Liver (tissue), 9 donors: ENCODE measurements around the gene GSTP1. TPM values are rescaled to one million over a fixed set of nuclear protein-coding genes. Genes with fewer than 3 reads are reported as not detected.
A peak's percentile ranks its signal among the peaks of the same experiment; 100 is the strongest.

Source experiments
- DNase-seq: peaks from one replicate; pipeline ENCODE4 v3.0.0-alpha.2; 2017; ENCODE audit warnings: low spot score
- H3K27ac ChIP-seq, 2 donors: one replicate each; pipeline ENCODE4 v1.7.0; 2013; ENCODE audit warnings: inconsistent platforms in 2 of 2, low read length in 2 of 2, control low read depth in 1 of 2, low read depth in 1 of 2, mild to moderate bottlenecking in 1 of 2
- H3K27me3 ChIP-seq, 4 donors: one replicate each; pipeline versions ENCODE4 v1.6.1 to v1.7.0; 2013; ENCODE audit warnings: low read length in 3 of 4, inconsistent platforms in 1 of 4, mild to moderate bottlenecking in 1 of 4, moderate library complexity in 1 of 4; ENCODE audit not compliant: control insufficient read depth in 4 of 4, insufficient read depth in 4 of 4
- H3K36me3 ChIP-seq, 4 donors: one replicate each; pipeline versions ENCODE4 v1.6.1 to v1.7.0; 2013; ENCODE audit warnings: low read length in 3 of 4, mild to moderate bottlenecking in 3 of 4, low read depth in 1 of 4, moderate library complexity in 1 of 4; ENCODE audit not compliant: control insufficient read depth in 4 of 4, insufficient read depth in 3 of 4
- H3K4me1 ChIP-seq, 4 donors: one replicate each; pipeline versions ENCODE4 v1.6.1 to v1.7.0; 2013; ENCODE audit warnings: low read length in 3 of 4, mild to moderate bottlenecking in 3 of 4, moderate library complexity in 1 of 4; ENCODE audit not compliant: control insufficient read depth in 4 of 4, insufficient read depth in 4 of 4
- H3K4me3 ChIP-seq, 3 donors: one replicate each; pipeline versions ENCODE4 v1.6.1 to v1.7.0; 2013; ENCODE audit warnings: low read length in 3 of 3, control low read depth in 1 of 3, low read depth in 1 of 3, mild to moderate bottlenecking in 1 of 3
- H3K9ac ChIP-seq, 2 donors: one replicate each; pipeline ENCODE4 v1.7.0; 2013; ENCODE audit warnings: low read length in 2 of 2, mild to moderate bottlenecking in 2 of 2, moderate library complexity in 2 of 2, control low read depth in 1 of 2, low read depth in 1 of 2
- H3K9me3 ChIP-seq, 4 donors: one replicate each; pipeline versions ENCODE4 v1.6.1 to v1.7.0; 2013; ENCODE audit warnings: low read length in 3 of 4; ENCODE audit not compliant: control insufficient read depth in 4 of 4
- CTCF ChIP-seq: fragments of 150-350 bp; IDR thresholded peaks from 2 replicates; pipeline ENCODE4 v1.5.1; 2017; ENCODE audit warnings: improper control_type of control experiment, low read depth, low read length; ENCODE audit not compliant: missing input control
- EGR1 ChIP-seq, 2 donors: IDR thresholded peaks; 2 replicates each; pipeline ENCODE4 v1.6.1; 2016 to 2018; ENCODE audit warnings: antibody characterized with exemption in 2 of 2, low read depth in 2 of 2
- FOXA2 ChIP-seq: IDR thresholded peaks from 2 replicates; pipeline ENCODE4 v1.6.1; 2016; ENCODE audit warnings: antibody characterized with exemption
- HNF4A ChIP-seq, 2 donors: conservative IDR thresholded peaks; 2 replicates each; pipeline ENCODE4 v1.6.1; 2016; ENCODE audit warnings: antibody characterized with exemption in 2 of 2, mild to moderate bottlenecking in 2 of 2
- MAX ChIP-seq: IDR thresholded peaks from 2 replicates; pipeline ENCODE4 v1.6.1; 2016; ENCODE audit warnings: antibody characterized with exemption
- REST ChIP-seq: IDR thresholded peaks from 2 replicates; pipeline ENCODE4 v1.6.1; 2016; ENCODE audit warnings: antibody characterized with exemption, mild to moderate bottlenecking
- RXRA ChIP-seq, 2 donors: IDR thresholded peaks; 2 replicates each; pipeline ENCODE4 v1.6.1; 2017 to 2018; ENCODE audit warnings: antibody characterized with exemption in 2 of 2, mild to moderate bottlenecking in 1 of 2
- SP1 ChIP-seq: IDR thresholded peaks from 2 replicates; pipeline ENCODE4 v1.6.1; 2018; ENCODE audit warnings: antibody characterized with exemption, mild to moderate bottlenecking
- TAF1 ChIP-seq: conservative IDR thresholded peaks from 2 replicates; pipeline ENCODE4 v1.6.1; 2016; ENCODE audit warnings: antibody characterized with exemption, mild to moderate bottlenecking
- WGBS: extraction: QIAGEN DNeasy Blood & Tissue Kit; methylation state at CpG from one replicate; pipeline ENCODE4 v1.1.7; 2013; 5-methylcytosine and 5-hydroxymethylcytosine counted together
- polyA plus RNA-seq, 2 donors: library from polyadenylated mRNA; stranded (reverse) in 1 of 2; unstranded in 1 of 2; fragments of 200-250 nt in 1 of 2; fragments of >200 nt in 1 of 2; fragmentation: Nextera tagmentation in 1 of 2; extraction: Ambion mirVana in 1 of 2; gene quantifications; one replicate each; pipeline versions ENCODE4 v1.2.1 to v1.2.3, GENCODE V29; 2013 to 2015
- total RNA-seq, 2 donors: library from RNA; depleted of rRNA; stranded (reverse); fragments of >200 nt; gene quantifications; one replicate each; pipeline ENCODE4 v1.2.3, GENCODE V29; 2014
- donor health status: healthy.
- donor health status: healthy.
- donor health status: healthy.
- donor health status: healthy.
- donor health status: healthy.

GSTP1 gene
- total and polyA plus RNA-seq, 4 donors, result 25.6 to 228 (median 44.8) TPM

GRCh38 chr11:67627441-67627811 is 43.8 kb downstream of the GSTP1 start:
- WGBS, result 94% methylated on average over 6 of the region's 6 CpGs
- no peak overlapping the region for H3K9ac ChIP-seq
- peaks cover 0 to 5% (median 2%) of the 10 kb centered on the region in 4 donors for H3K36me3 ChIP-seq
- H3K27ac ChIP-seq, result no peak overlapping the region
- no peaks in the 10 kb centered on the region for H3K27me3 ChIP-seq
- TF ChIP-seq FOXA2, result no peak
- TF ChIP-seq REST, result no peak
- TF ChIP-seq EGR1 (IDR thresholded peaks at IDR 0.05; ENCODE audit: low read depth in 2 of 2), result no peak
- TF ChIP-seq SP1, result no peak
- no peaks in the 10 kb centered on the region for H3K9me3 ChIP-seq
- H3K4me1 ChIP-seq, result peaks cover 13 to 36% (median 30%) of the 10 kb centered on the region in 4 donors
- H3K4me3 ChIP-seq, result no peak overlapping the region
- no peak for DNase-seq

GRCh38 chr11:67627812-67628624 is 44.4 kb downstream of the GSTP1 start:
- Histone ChIP-seq H3K9me3 (no peaks in the 10 kb centered on the region), H3K27me3 (no peaks in the 10 kb centered on the region), H3K4me3 (no peak overlapping the region), H3K9ac (no peak overlapping the region), H3K27ac (no peak overlapping the region), H3K4me1 (peaks cover 13 to 42% (median 35%) of the 10 kb centered on the region in 4 donors), H3K36me3 (peaks cover 0 to 5% (median 2%) of the 10 kb centered on the region in 4 donors)
- 92% methylated on average over 15 of the region's 15 CpGs for WGBS
- DNase-seq, result no peak
- TF ChIP-seq MAX, result no peak
- no peak for TF ChIP-seq TAF1
- no peak for TF ChIP-seq RXRA (IDR thresholded peaks at IDR 0.05)
- TF ChIP-seq SP1, result no peak
- TF ChIP-seq HNF4A (conservative IDR thresholded peaks at IDR 0.05), result no peak

- no peak for DNase-seq
- Histone ChIP-seq H3K4me1 (peaks cover 13 to 47% (median 37%) of the 10 kb centered on the region in 4 donors), H3K27ac (peak overlapping the region in 1 of 2 donors; percentile 81), H3K9ac (peak overlapping the region in 1 of 2 donors; percentile 59), H3K36me3 (peaks cover 0 to 5% (median 2%) of the 10 kb centered on the region in 4 donors), H3K9me3 (no peaks in the 10 kb centered on the region), H3K27me3 (no peaks in the 10 kb centered on the region), H3K4me3 (peak overlapping the region in 1 of 3 donors; percentile 67)
- WGBS, result 40% methylated on average over 25 of the region's 25 CpGs
- TF ChIP-seq CTCF, result no peak
- peak in 1 of 2 donors; percentile 5 for TF ChIP-seq RXRA (IDR thresholded peaks at IDR 0.05)
Observed at GRCh38 chr11:67628710-67629385, 45.2 kb downstream of the GSTP1 start.
